GM21367 (cell line): ENCODE results near the gene MAN1A1.

ENCODE experiments used
- ATAC-seq: cut with Tn5 transposase; IDR thresholded peaks from one replicate; pipeline ENCODE4 v1.9.1; 2021; ENCODE audit not compliant: unreplicated experiment

MAN1A1 gene

DNA sequence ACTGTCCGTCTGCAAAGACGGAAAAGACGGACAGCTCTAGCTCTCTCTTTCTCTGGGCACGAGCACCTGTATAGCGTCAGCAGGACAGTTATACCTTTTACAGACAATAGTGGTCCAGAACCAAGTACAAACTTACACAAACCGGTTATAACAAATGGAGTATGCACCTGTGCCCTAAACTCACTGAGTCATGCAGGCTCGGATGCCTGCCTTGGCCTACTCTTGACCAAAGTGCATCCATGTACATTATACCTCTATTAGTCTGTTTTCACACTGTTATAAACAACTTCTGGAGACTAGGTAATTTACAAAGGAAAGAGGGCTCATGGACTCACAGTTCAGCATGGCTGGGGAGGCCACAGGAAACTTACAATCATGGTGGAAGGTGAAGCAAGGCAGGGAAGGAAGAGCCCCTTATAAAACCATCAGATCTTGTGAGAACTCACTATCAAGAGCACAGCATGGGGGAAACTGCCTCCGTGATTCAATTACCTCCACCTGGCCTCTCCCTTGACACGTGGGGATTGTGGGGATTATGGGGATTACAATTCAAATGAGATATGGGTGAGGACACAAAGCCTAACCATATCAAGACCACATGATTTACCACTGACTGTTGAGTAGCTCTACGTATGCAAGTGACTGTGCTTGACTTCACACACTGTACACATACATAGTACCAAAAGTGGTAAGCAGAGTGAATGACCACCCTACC lies 23.1 kb downstream of the MAN1A1 start:
- ATAC-seq, result no peak

DNA sequence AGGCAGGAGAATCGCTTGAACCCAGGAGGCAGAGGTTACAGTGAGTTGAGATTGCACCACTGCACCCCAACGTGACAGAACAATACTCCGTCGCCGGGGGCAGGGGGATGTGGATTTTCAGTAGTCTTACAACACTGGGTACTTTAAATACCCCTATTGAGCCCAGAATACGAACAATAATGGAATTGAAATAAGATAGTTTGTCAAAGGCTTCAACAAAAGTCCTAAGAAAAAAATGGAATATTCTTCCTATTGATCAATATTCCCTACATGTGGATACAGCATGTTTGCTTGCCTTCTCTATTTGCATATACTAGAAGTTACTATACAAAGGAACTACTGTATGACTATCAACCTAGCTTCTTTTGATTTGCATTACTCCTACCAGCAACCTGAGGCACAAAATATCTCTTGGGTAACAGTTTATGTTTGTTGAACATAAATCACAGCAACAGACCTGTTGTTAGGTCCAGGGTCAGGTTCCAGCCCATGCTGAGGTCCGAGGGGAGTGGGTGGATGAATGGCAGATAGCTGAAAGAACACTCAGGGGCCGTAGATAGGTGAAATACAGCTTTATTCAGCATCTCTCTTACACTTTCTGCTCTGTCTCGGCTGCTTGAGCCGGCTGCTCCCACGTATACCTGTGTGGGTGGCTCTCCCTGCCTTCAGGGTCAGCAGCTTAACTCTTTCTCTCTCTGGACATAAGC lies 23.8 kb downstream of the MAN1A1 start:
- ATAC-seq, result no peak

DNA sequence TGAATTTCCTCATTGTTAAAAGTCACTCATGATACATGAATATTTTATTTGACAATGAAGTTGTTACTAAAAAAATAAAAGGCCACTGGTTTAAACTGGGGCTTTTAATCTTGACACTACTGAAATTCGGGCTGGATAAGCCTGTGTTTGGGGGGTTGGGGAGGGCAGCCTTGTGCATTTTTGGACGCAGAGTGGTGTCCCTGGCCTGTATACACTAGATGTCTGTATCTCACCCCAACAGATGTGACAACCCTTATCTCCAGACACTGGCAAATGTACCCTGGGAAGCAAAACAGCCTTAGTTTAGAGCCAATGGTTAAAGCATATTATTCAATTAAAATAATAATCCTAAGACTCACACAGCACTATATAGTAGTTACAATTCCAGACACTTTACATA lies 24.8 kb downstream of the MAN1A1 start:
- ATAC-seq, result no peak

DNA sequence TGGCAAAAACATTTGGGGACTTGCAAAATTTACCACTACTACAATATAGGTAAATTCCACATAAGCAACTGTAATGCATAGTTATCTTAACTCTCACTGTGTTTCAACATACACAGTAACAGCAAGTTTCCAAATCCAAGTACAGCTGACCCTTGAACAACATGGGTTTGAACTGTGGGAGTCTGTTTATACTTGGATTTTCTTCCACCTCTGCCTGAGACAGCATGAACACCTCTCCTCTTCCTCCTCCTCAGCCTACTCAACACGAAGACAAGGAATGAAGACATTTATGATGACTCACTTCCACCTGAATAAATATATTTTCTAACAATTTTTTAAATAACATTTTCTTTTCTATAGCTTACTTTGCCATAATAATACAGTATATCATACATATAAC lies 25.6 kb downstream of the MAN1A1 start:
- ATAC-seq, result no peak

DNA sequence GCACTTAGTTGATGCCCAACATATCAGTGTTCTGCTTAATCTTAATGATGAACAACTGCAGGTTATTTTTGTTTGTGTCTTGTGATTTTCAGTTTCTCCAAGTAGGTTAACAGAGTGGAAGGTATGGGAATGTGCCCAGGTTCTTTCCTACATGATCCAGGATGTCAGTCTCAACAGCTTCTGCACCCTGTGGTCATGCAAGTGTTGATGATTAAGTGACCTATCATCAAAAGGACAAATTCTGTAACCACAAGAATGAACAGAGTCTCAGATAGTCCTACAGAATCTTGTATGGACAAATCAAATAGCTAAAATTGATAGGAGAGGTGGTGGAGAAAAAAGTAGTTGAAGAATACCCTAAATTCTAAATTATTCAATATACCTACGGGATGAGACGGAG lies 26.1 kb downstream of the MAN1A1 start:
- ATAC-seq, result no peak

DNA sequence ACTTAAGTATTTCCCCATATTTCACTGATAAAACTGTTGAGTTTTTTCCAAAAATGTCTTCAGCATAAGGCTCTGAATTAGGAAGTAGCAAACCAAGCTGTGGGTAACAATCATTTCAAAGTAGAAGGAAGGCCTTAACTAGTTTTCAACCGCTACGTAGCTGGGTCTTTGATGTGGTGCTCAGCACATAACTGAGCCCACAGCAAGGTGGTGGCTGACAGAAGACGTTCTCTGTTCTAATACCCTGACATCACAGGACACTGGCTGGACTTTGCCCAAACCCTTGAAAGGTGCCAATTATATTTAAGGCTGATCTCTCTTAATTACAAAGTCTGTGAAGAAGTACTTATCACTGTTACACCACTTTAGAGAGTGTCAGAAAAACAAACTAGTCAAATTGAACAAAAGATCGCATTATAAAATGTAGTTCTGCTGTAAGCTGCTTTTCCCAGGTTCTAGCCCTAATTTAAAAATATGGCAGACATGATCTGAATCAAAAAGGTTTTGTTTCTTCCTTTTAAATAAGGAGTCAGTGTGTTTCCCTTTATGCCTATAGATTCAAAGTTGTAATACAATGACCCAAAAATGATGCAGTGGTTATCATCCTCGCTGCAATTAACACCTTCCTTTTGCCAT lies 26.7 kb downstream of the MAN1A1 start:
- no peak for ATAC-seq

DNA sequence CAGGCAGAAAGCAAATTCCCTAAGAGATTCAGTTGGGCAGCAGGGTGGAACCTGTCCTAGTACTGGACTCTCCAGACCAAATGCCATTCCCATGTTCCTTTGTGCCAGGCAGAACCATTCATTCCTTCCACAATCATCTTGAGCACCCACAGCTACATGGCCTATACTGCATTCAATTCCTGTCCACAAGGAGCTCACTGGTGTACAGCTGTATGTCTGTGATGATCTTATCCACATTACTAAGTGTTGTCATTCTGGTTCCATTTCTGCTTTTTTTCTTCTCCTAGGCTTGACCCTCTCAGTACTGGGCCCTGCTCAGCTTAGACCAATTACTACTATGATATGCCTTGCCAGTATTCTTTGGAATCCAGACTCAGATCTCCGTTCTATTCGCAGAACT lies 27.5 kb downstream of the MAN1A1 start:
- no peak for ATAC-seq

DNA sequence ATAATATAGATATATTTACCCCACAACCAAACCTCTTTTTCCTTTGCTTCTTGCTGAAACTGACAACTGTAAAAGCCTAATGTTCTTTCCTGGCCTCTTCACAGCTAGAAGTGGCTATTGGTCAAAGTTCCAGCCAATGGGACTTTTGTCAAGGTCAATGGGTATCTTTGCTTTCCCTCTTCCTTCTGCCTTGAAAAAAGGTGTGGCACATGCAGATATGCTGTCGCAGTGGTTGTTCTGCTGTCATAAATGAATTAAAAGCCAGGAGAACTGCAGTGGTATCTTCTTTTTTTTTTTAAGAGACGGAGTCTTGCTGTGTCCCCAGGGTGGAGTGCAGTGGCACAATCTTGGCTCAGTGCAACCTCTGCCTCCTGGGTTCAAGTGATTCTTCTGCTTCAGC lies 29.9 kb downstream of the MAN1A1 start:
- ATAC-seq, result no peak

DNA sequence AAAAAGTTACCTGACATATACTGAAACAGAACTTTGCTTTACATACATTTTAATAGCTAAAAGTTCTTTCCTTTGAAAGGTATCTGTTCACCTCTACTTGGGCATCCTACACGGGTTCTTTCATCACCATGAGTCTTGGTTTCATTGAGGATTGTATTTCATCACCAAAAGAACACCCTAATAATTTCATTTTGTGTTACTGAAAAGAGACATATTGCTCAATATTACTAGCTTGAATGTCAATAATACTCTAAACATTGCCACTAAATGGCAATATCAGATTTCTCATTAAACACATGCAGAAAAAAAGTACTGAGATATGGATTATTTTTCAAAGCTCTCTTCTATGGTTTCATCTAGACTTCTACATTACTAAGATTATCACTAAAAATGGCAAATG lies 30.8 kb downstream of the MAN1A1 start:
- ATAC-seq, result no peak

DNA sequence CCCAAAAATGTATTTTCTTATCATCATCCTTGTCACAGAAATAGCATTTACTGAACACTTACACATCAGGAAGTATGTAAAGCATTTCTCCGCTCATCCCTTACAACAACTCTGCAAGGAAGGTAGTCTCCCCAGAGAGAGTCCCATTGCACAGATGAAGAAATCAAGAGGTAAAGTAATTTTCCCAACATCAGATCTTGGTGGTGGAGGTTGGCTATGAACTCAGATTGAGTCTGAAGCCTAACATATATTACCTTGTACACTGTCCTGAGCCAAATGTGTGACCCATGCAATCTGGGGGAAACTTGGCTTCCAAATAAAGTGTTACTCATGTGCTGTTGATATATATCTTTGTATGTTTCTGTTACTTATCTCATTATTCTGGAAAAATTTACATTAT lies 31.4 kb downstream of the MAN1A1 start:
- ATAC-seq, result no peak

DNA sequence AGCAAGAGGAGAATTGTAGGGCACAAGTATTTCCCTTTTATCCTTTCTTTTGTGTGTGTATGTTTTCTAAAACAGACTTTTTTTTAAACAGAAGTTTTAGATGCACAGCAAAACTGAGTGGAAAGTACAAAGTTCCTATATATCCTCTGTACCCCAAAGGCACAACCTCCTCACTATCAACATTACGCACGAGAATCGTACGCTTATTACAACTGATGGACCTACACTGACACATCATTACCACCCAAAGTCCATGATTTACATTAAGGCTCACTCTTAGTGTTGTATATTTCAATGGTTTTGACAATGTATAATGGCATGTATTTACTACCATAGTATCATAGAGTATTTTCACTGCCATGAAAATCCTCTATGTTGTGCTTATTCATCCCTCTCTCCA lies 32.6 kb downstream of the MAN1A1 start:
- ATAC-seq, result no peak

DNA sequence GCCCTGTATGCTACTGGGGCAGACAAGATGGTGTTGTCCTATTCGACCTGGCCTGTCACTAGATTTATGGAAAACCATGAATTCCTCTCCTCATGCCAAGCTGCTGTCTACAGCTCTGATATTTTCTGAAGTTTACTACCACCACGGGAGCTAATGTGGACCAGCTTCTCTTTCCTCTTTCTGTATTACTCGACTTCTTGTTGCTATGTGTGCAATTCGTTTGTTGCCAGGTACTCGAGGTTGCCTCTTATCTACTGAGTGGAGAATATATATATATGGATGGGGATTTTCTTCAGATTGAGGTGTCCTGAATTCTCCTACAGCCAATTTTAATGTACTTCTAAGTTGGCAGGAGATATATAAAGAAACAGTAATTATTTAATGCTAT lies 34.7 kb downstream of the MAN1A1 start:
- ATAC-seq, result peak; percentile 42

DNA sequence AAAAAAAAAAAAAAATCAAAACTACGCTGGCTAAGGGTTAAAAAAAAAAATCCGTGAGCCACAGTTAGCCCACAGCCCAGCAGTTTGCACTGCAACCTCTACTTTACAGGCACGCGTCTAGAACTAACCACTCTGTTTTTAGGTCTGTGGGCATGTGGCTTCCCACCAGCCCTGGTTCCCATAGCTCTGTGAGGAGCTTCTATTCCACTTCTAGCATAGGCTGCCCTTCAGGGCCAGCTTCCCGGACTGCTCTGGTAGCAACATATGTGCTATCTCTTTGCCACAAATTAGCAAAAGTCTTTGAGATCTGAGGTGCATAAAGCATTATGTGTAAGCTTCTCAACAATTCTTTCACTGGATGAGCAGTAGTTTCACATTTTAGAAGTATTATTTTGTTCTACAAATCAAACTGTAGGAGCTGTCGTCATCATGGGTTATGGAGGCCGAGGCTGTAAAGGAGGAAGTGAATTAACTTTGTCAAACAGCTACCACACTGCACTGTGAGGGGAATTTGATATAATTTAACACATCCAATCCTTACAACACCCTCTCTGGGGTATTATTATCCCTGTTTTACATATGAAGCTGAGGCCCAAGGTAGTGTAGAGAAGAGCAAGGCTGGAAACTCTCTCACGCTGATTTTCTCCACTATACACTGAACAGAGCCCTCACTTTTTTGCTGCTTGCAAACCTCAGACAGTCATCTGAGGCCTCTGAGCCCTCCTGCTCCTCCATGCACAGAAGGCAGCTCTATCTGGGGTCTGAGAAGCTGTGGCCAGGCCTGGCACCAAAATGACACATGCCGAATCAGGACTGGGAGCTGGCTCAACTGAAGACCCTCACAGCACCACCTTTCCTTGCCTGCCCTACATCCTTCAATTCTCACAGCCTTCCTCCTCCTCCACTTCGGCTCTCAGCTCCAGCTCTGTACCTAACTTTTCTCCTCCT lies 35.4 kb downstream of the MAN1A1 start:
- peak; percentile 53 for ATAC-seq

DNA sequence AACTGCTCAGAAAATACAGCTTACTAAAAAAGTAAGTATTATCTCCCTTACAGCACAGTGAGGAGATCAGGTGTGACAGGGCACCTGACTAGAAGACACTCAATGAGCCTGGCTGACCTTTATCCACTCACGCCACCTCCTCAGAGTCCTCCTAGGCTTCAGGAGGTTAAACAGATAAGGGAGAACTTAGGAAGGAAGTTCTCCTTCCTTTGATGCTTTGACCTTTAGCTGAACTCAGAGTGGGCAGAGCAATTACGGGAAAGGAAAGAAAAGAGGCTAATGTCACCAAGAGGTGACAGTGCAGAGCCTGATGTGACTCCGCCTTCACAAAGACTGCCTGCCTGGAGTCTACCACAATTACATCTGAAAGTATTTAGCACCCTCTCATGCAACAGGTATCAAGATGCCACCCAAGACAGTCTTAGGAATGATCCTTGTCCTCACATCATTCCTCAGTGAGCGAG lies 36.7 kb downstream of the MAN1A1 start:
- peak; percentile 42 for ATAC-seq

DNA sequence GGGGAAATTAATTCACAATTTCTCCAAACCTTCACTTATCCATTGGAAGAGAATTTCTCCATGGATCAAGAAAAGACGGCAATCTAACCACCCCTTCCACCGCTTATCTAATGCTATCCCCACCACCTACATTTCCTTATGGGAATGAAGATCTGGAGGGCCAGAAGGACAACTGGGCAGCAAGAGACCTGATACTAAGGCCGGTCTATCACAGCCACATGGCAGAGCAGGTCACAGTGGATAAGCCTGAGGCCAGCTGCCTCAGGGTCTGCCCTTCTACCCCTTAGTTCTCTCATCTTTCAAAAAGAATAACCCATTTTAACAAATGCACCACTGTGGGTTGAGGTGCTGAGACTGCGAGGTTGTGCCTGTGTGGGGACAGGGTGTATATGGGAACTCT lies 37.1 kb downstream of the MAN1A1 start:
- no peak for ATAC-seq

DNA sequence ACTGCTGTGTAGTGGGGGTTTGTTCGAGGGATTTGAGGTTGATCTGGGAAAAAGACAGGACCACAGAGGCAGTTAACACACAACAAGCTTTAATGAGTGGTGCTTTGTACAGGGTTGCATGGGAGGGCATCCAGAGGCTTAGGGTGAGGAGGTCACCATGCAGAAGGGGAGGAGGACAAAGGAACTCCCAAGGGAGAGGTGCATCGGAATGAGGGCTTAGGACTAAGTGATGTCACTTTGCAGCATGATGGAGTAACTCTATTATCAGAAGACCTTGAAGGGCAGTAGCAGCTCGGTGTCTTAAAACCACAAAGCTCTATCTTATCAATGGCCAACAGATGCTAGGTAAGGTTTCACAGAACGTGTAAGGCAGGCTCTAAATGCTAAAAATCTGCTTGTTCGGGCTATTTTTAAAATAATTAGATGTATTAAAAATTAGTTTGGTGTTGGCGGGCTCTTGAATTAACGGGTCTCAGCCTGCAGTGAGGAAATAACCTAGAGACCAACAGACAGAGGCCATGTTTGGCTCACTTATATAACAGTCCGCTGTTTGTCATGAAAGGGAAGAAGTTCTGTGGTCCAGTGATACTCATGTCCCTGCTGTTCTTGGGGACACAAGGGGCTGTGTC lies 37.9 kb downstream of the MAN1A1 start:
- ATAC-seq, result no peak

DNA sequence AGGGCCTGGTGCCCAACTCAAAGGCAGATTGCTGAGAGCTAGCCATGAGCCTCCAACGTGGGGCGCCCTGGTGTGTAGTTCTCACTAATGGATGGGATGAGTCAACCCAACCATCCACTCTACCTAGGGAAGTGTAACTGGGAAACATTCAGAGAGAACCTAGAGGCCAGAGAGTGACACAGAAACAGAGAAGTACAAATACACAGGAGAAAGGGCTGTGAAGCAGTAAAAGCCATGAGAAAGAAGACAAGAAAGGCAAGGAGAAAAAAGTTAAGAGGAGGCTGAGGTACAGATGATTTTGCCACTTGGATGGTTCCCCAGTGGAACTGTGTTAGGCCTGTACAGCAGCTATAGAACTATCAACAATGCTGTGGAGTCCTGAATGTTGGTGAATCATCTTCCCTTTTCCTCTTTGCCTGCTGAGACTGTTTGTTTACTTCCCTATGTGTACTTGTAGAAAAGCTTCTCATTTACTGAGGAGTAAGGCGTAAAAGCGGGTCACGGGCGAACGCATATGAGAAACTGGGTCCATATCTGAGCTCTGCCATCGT lies 39.0 kb downstream of the MAN1A1 start:
- no peak for ATAC-seq

DNA sequence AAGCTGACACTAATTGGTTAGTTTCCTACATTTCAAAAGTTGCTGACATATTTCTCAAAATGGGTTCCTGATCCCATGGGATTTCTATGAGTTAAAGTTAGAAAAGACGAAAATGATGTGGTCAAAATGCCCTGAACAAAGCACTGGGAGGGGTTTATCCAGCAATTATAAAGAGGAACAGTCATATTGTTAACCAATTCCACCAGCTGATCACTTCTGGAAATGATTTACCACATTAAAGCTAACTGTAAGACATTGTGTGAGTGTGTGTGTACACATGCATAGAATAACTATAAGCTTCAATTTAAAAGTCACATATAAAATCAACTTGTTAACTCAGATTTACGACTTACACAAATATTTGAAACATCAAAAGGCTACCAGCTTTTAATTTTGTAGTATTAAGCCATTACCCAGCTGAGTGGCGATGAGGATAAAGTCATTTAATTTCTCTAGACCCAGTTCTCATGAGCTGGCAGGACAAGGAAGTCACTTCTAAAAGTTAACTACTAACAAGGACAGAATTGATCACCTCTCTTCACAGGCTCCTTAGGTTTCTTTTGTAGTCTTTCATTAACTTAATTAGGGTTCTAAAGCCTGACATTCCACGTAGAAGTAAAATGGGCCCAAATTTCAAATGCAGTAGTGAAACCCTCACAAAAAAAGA lies 40.4 kb downstream of the MAN1A1 start:
- no peak for ATAC-seq

DNA sequence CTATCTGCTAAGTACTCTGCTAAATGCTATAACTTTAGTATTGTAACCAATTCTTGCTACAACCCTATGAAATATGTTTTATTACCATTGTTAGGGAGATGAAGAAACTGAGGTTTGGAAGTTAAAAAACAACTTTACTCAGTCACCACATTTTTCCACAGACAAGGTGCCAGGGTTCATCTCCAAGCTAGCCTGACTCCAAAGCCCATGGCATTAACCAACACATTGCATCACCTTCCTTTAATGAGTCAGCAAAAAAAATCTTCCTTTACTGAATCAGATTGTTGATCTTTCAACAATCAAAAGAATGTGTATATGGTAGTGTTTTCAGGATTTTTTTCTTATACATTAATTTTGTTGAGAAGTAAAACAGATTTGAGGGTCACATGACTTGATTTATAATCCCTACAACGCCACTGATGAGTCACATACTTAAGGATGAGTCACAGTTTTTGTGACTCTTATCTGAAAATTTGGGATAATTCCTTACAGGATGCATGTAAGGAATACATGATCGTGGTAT lies 41.5 kb downstream of the MAN1A1 start:
- ATAC-seq, result no peak

DNA sequence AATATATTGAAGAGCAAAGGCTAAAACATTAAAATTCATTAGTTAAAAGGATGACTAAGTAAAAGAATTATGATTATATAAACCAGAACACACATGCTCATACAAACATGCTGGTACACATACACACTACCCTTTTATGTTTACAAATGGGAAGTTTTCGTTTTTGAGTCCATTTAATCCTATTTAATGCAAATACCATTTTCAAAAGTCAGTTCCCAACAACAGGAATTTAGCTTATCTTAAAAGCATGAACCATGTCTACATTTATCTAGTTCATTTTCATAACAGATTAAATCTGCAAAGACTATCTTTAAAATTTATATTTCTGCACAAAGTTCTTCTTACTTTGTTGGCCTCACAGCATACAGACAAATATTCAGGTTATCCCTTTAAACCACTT lies 42.5 kb downstream of the MAN1A1 start:
- ATAC-seq, result no peak
